ENCODE results near the gene KRT7.

KRT7 gene

DNA sequence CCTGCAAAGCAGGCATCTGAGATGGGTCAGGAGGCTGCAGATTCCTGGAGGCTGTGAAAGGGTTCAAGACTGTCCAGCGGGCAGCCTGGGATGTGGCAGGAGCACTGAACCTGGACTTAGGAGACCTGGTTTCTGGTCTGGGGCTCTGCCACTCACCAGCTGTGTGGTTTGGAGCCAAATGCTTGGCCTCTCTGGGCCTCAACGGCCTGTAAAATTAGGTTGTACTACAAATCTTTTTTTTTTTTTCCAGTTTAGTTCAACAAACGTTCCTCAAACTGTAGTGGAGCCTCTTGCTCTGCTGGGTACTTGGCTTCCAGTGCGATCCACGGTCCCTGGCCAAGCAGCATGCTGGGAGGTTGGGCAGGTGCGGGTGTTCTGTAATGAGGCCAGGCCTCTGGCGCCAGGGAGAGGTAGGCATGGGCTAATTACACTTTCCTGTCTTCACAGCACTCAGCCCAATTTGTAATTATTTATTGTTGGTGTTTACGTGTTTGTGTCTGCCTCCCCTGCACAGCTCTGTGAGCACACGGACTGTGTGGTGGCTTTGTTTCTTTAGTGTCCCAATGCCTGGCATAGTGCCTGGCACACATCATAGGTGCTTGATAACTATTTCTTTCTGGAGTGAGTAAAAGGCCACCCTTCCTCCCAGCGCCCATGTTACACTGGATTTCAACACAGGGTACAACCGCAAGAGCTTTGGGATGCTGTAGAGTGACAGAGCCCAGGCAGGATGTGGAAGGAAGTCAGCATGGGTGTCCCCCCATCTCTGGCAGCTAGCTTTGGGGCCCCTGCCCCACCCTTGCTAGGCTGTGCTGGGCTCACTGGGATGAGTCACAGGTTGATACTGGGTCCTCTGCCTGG lies 35.4 kb upstream of the KRT7 start:
- Histone ChIP-seq H3K4me3 (ENCODE audit: low read depth, low read length, poor library complexity, severe bottlenecking) (no peak overlapping the region), H3K4me1 (ENCODE audit: insufficient read depth, low read length, severe bottlenecking) (no peaks in the 10 kb centered on the region), H3K27ac (ENCODE audit: low read depth, low read length, poor library complexity, severe bottlenecking) (no peak overlapping the region), H4K20me1 (ENCODE audit: insufficient read depth, low read length) (no peaks in the 10 kb centered on the region), H3K79me2 (ENCODE audit: insufficient read depth, low read length) (no peaks in the 10 kb centered on the region), H3K36me3 (ENCODE audit: insufficient read depth, low read length) (no peaks in the 10 kb centered on the region), H3K27me3 (ENCODE audit: insufficient read depth, low read length) (no peaks in the 10 kb centered on the region), H3F3A (ENCODE audit: insufficient read depth, low read length) (no peaks in the 10 kb centered on the region), H3K4me2 (ENCODE audit: low read length) (no peak overlapping the region), H3K9me3 (ENCODE audit: low read length) (no peaks in the 10 kb centered on the region), H2AFZ (ENCODE audit: low read length) (no peak overlapping the region), H3K9ac (ENCODE audit: low read length) (no peak overlapping the region), H3K9me2 (ENCODE audit: low read depth, low read length) (no peaks in the 10 kb centered on the region)
- TF ChIP-seq EZH2 (IDR thresholded peaks at IDR 0.05; ENCODE audit: borderline replicate concordance, low read length) (no peak), CTCF (IDR thresholded peaks at IDR 0.05; ENCODE audit: low read length) (no peak)

DNA sequence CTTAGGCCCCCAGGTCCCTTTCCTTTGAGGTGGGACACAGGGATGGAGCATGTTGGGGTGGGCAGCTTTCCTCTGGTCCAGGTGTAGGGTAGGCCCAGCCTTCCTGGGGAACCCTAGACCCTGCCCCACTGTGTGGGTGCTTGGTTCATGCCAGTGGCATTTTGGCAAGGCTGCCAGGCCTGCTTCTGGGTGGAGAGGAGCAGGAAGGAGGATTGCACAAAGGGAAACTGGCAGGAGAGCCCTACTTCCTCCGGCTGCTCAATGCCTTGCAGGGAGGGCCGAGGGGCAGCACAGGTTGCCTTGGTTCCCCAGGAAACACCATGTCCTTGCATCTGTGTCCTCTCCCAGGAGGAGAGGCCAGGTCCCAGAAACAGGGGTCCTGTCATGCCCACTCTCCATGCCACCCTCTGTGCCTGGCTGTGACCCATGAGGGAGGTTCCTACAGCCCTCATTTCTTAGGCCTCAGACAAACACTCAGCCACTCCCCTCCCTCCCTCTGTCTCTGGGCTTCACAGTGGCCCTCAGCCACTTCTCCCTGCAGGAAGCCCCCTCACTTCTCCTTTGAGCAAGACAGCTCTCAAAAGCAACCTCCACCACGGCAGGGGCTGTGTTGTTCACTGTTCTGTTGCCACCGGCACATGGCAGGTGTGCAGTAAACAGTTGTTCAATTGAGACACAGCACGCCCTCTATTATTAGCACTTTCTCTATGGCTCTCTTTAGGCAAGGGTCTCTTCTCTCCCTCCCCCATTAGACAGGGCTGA lies 34.4 kb upstream of the KRT7 start:
- Histone ChIP-seq H3K4me2 (ENCODE audit: low read length) (no peak overlapping the region), H3F3A (ENCODE audit: insufficient read depth, low read length) (no peaks in the 10 kb centered on the region), H3K79me2 (ENCODE audit: insufficient read depth, low read length) (no peaks in the 10 kb centered on the region), H3K9me2 (ENCODE audit: low read depth, low read length) (no peaks in the 10 kb centered on the region), H2AFZ (ENCODE audit: low read length) (no peak overlapping the region), H4K20me1 (ENCODE audit: insufficient read depth, low read length) (no peaks in the 10 kb centered on the region), H3K9ac (ENCODE audit: low read length) (no peak overlapping the region), H3K9me3 (ENCODE audit: low read length) (no peaks in the 10 kb centered on the region), H3K27me3 (ENCODE audit: insufficient read depth, low read length) (no peaks in the 10 kb centered on the region), H3K4me1 (ENCODE audit: insufficient read depth, low read length, severe bottlenecking) (no peaks in the 10 kb centered on the region), H3K36me3 (ENCODE audit: insufficient read depth, low read length) (no peaks in the 10 kb centered on the region), H3K4me3 (ENCODE audit: low read depth, low read length, poor library complexity, severe bottlenecking) (no peak overlapping the region), H3K27ac (ENCODE audit: low read depth, low read length, poor library complexity, severe bottlenecking) (no peak overlapping the region)
- TF ChIP-seq EZH2 (IDR thresholded peaks at IDR 0.05; ENCODE audit: borderline replicate concordance, low read length) (no peak), CTCF (IDR thresholded peaks at IDR 0.05; ENCODE audit: low read length) (no peak)

DNA sequence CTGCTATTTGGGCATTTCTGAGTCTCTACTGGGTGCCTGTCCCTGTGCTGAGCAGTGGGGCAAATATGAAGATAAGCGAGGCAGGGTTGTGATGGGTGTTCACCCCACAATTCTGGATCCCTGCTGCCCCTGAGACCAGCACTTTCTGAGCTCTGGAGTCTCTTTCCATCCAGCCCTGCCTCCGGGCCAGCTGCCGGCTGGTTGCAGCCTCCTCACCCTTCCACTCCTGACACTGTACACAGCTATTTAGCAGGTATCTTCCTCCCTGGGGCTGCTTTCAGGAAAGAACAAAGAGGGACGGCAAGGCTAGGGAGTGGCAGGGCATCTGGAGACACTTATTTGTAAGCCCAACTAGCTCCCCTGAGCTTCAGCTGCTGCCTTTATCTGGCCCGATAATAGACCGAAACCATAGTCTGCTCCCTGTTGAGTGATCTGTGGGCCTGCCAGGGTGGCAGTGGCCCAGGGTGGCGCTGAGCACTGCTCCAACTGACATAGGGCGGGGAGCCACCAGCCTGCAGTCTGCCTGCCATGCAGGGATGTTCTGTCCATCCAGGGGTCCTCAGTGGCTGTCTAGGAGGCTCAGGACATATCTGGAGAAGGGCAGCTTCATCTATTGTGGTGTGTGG lies 33.6 kb upstream of the KRT7 start:
- no peaks in the 10 kb centered on the region for H3K9me3 ChIP-seq (ENCODE audit: low read length)
- no peak overlapping the region for H2AFZ ChIP-seq (ENCODE audit: low read length)
- no peaks in the 10 kb centered on the region; the same call in 1 of the 2 replicates for H3K27me3 ChIP-seq (ENCODE audit: insufficient read depth, low read length)
- TF ChIP-seq CTCF (IDR thresholded peaks at IDR 0.05; ENCODE audit: low read length) (no peak), EZH2 (IDR thresholded peaks at IDR 0.05; ENCODE audit: borderline replicate concordance, low read length) (no peak)
- no peaks in the 10 kb centered on the region for H3K36me3 ChIP-seq (ENCODE audit: insufficient read depth, low read length)
- no peaks in the 10 kb centered on the region for H3K9me2 ChIP-seq (ENCODE audit: low read depth, low read length)
- no peaks in the 10 kb centered on the region for H3F3A ChIP-seq (ENCODE audit: insufficient read depth, low read length)
- no peak overlapping the region for H3K4me2 ChIP-seq (ENCODE audit: low read length)
- H4K20me1 ChIP-seq (ENCODE audit: insufficient read depth, low read length), result no peaks in the 10 kb centered on the region
- H3K9ac ChIP-seq (ENCODE audit: low read length), result no peak overlapping the region
- no peaks in the 10 kb centered on the region for H3K79me2 ChIP-seq (ENCODE audit: insufficient read depth, low read length)
- no peak overlapping the region for H3K4me3 ChIP-seq (ENCODE audit: low read depth, low read length, poor library complexity, severe bottlenecking)
- no peaks in the 10 kb centered on the region for H3K4me1 ChIP-seq (ENCODE audit: insufficient read depth, low read length, severe bottlenecking)
- H3K27ac ChIP-seq (ENCODE audit: low read depth, low read length, poor library complexity, severe bottlenecking), result no peak overlapping the region

All from OCI-LY1 (cell line).